Mesendoderm (in vitro differentiated cells): ENCODE results near the gene CTBP1.

Experiments used
- DNase-seq: peaks from one replicate; pipeline ENCODE4 v3.0.0; 2013
- H2AK5ac ChIP-seq: 2 replicates; pipeline ENCODE4 v1.6.1; 2013; ENCODE audit warnings: low read length, inconsistent platforms
- H2BK120ac ChIP-seq: 2 replicates; pipeline ENCODE4 v1.6.1; 2013; ENCODE audit warnings: low read depth, mild to moderate bottlenecking, low read length, moderate library complexity, mixed read lengths
- H2BK15ac ChIP-seq: replicated peaks from 2 replicates; pipeline ENCODE4 v1.6.1; 2013; ENCODE audit warnings: low read depth, mild to moderate bottlenecking, moderate library complexity
- H2BK5ac ChIP-seq: 2 replicates; pipeline ENCODE4 v1.6.1; 2013; ENCODE audit warnings: low read length, inconsistent platforms
- H3K18ac ChIP-seq: 2 replicates; pipeline ENCODE4 v1.6.1; 2013; ENCODE audit warnings: mild to moderate bottlenecking, low read length, mixed read lengths
- H3K23ac ChIP-seq: one replicate; pipeline ENCODE4 v1.6.1; 2013; ENCODE audit warnings: low read length
- H3K27ac ChIP-seq: 2 replicates; pipeline ENCODE4 v1.5.1; 2013; ENCODE audit warnings: low read depth, mild to moderate bottlenecking, inconsistent platforms, low read length, moderate library complexity
- H3K27me3 ChIP-seq: 2 replicates; pipeline ENCODE4 v1.6.1; 2013; ENCODE audit warnings: low read length, control low read depth, mild to moderate bottlenecking, inconsistent platforms; ENCODE audit not compliant: insufficient read depth, poor library complexity
- H3K36me3 ChIP-seq: 2 replicates; pipeline ENCODE4 v1.6.1; 2013; ENCODE audit warnings: low read length, inconsistent platforms; ENCODE audit not compliant: control insufficient read depth, insufficient read depth
- H3K4ac ChIP-seq: one replicate; pipeline ENCODE4 v1.6.1; 2013; ENCODE audit warnings: low read depth, mild to moderate bottlenecking, low read length, moderate library complexity
- H3K4me1 ChIP-seq: 2 replicates; pipeline ENCODE4 v1.6.1; 2013; ENCODE audit warnings: low read depth, low read length, inconsistent platforms; ENCODE audit not compliant: control insufficient read depth
- H3K4me2 ChIP-seq: 2 replicates; pipeline ENCODE4 v1.6.1; 2013; ENCODE audit warnings: low read length
- H3K4me3 ChIP-seq: 2 replicates; pipeline ENCODE4 v1.5.1; 2013; ENCODE audit warnings: mild to moderate bottlenecking, low read length
- H3K56ac ChIP-seq: one replicate; pipeline ENCODE4 v1.6.1; 2013; ENCODE audit warnings: low read length
- H3K79me1 ChIP-seq: 2 replicates; pipeline ENCODE4 v1.6.1; 2013; ENCODE audit warnings: low read length, inconsistent platforms
- H3K79me2 ChIP-seq: 2 replicates; pipeline ENCODE4 v1.6.1; 2013; ENCODE audit warnings: mild to moderate bottlenecking, low read length; ENCODE audit not compliant: control insufficient read depth, insufficient read depth
- H3K9ac ChIP-seq: 2 replicates; pipeline ENCODE4 v1.6.1; 2013; ENCODE audit warnings: low read length, inconsistent platforms
- H4K5ac ChIP-seq: one replicate; pipeline ENCODE4 v1.6.1; 2013; ENCODE audit warnings: low read length
- H4K8ac ChIP-seq: one replicate; pipeline ENCODE4 v1.6.1; 2013; ENCODE audit warnings: low read depth, mild to moderate bottlenecking, control low read depth, low read length, moderate library complexity
- WGBS: extraction: QIAGEN DNeasy Blood & Tissue Kit; methylation state at CpG from one replicate; pipeline ENCODE4 v1.1.7; 2013; ENCODE audit warnings: low lambda C conversion rate, missing lambda C conversion rate; ENCODE audit not compliant: insufficient coverage; ENCODE audit errors: extremely low coverage; 5-methylcytosine and 5-hydroxymethylcytosine counted together

The CTBP1 gene

DNA sequence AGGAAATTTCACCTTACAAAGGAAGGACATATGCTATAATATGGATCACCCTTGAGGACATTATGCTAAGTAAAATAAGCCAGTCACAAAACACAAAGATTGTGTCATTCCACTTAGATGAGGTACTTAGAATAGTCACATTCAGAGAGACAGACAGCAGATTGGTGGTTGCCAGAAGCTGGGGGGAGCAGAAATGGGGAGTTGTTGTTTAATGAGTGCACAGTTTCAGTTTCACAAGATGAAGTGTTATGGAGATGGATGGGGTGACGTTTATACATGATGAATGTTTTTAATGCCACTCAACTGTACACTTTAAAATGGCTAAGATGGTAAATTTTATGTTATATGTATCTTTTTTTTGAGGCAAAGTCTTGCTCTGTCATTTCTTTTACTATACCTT lies 61.7 kb downstream of the CTBP1 start:
- Histone ChIP-seq H3K79me2 (no peaks in the 10 kb centered on the region), H3K4ac (no peak overlapping the region), H2AK5ac (no peak overlapping the region), H4K8ac (no peak overlapping the region), H3K27ac (no peak overlapping the region), H3K23ac (no peak overlapping the region), H2BK120ac (no peak overlapping the region), H3K27me3 (no peaks in the 10 kb centered on the region), H3K36me3 (no peaks in the 10 kb centered on the region), H2BK15ac (no peak overlapping the region), H3K9ac (no peak overlapping the region), H4K5ac (no peak overlapping the region), H3K4me1 (no peaks in the 10 kb centered on the region), H2BK5ac (no peak overlapping the region), H3K18ac (no peak overlapping the region), H3K4me2 (no peak overlapping the region), H3K79me1 (no peaks in the 10 kb centered on the region), H3K4me3 (no peak overlapping the region), H3K56ac (no peak overlapping the region)
- DNase-seq = no peak
- WGBS = no CpG with 5 or more reads among the region's 1 CpG

DNA sequence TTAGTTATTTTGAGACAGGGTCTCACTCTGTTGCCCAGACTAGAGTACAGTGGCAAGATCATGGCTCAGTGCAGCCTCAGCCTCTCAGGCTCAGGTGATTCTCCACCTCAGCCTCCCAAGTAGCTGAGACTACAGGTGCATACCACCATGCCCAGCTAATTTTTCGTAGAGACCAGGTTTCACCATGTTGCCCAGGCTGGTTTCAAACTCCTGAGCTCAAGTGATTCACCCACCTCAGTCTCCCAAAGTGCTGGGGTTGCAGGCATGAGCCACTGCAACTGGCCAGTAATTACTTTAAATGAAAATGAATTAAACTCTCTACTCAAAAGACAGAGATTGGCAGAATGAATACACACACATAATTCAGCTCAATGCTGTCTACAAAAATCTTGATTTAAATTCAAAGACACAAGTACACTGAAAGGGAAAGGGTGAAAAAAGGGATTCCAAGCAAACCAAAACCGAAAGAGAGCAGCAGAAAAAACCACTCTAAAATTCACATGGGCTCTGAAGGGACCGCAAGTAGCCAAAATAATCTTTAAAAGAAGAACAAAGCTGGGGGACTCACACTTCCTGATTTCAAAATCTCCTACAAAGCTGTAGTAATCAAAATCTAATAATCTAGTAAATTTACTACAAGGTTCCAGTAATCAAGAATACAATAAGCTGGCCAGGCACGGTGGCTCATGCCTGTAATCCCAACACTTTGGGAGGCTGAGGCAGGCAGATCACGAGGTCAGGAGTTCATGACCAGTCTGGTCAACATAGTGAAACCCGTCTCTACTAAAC lies 64.8 kb downstream of the CTBP1 start:
- Histone ChIP-seq H3K4ac (no peak overlapping the region), H2AK5ac (no peak overlapping the region), H3K79me2 (no peaks in the 10 kb centered on the region), H3K27me3 (no peaks in the 10 kb centered on the region), H4K5ac (no peak overlapping the region), H2BK5ac (no peak overlapping the region), H3K4me2 (no peak overlapping the region), H3K4me3 (no peak overlapping the region), H3K36me3 (no peaks in the 10 kb centered on the region), H2BK15ac (no peak overlapping the region), H4K8ac (no peak overlapping the region), H3K9ac (no peak overlapping the region), H3K56ac (no peak overlapping the region), H2BK120ac (no peak overlapping the region), H3K18ac (no peak overlapping the region), H3K23ac (no peak overlapping the region), H3K4me1 (no peaks in the 10 kb centered on the region), H3K27ac (no peak overlapping the region), H3K79me1 (no peaks in the 10 kb centered on the region)
- no peak for DNase-seq
- no CpG with 5 or more reads among the region's 6 CpGs for WGBS

DNA sequence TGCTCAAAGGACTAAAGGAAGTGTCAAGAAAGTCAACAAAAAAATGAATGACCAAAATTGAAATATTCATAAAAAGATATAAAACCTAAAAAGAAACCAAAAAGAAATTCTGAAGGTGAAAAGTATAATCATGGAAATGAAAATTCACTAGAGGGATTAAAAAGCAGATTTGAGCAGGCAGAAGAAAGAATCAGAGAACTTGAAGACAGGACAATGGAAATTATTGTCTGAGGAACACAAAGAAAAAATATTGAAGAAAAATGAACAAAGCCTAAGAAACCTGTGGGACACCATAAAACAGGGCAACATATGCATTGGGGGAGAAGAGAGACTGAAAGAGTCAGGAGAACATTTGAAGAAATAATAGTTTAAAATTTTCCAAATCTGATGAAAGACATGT lies 66.6 kb downstream of the CTBP1 start:
- Histone ChIP-seq H4K5ac (no peak overlapping the region), H2BK120ac (no peak overlapping the region), H3K18ac (no peak overlapping the region), H3K9ac (no peak overlapping the region), H2AK5ac (no peak overlapping the region), H3K27me3 (no peaks in the 10 kb centered on the region), H4K8ac (no peak overlapping the region), H3K4me3 (no peak overlapping the region), H3K56ac (no peak overlapping the region), H2BK15ac (no peak overlapping the region), H3K4me2 (no peak overlapping the region), H3K79me1 (no peaks in the 10 kb centered on the region), H3K36me3 (no peaks in the 10 kb centered on the region), H2BK5ac (no peak overlapping the region), H3K4me1 (no peaks in the 10 kb centered on the region), H3K4ac (no peak overlapping the region), H3K27ac (no peak overlapping the region), H3K23ac (no peak overlapping the region), H3K79me2 (no peaks in the 10 kb centered on the region)
- DNase-seq = no peak

DNA sequence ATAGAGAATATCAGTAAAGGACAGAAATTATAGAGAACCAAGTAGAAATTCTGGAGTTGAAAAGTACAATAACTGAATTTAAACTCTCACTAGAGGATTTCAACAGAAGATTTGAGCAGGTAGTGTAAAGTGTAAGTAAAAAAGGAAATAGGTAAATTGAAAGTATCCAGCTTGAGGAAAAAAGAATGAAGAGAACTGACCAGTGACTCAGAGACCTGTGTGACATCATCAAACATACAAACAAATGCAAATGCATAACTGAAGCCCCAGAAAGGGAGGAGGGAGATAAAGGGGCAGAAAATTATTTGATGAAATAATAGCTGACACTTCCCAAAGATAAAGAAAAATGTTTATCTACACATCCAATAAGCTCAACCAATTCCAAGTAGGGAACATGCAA lies 68.3 kb downstream of the CTBP1 start:
- no peak overlapping the region for H4K8ac ChIP-seq

DNA sequence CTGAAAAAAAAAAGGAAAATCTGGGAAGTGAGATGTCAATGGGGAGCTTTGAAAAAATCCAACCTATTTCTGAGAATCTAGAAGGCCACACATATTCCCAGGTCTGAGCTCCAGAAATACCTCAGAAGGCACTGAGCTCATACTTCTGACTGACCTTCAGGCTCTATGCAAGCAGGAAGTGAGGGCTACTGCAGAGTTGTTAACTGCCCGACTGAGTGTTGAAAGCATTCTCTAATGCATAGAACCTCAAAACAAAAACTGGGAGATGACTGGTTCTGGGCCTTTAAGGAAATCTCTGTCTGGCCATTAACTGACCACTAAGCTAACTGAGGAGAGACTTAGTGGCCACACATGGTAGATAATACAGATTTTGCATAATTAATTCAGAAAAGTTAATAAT lies 69.0 kb downstream of the CTBP1 start:
- H3K4me2 ChIP-seq = no peak overlapping the region
- H4K8ac ChIP-seq = no peak overlapping the region
- no peaks in the 10 kb centered on the region for H3K27me3 ChIP-seq
- H2BK5ac ChIP-seq = no peak overlapping the region
- no peak overlapping the region for H3K18ac ChIP-seq
- no peaks in the 10 kb centered on the region for H3K79me2 ChIP-seq
- no peak overlapping the region for H3K4me3 ChIP-seq
- no peaks in the 10 kb centered on the region for H3K79me1 ChIP-seq
- no peak overlapping the region for H3K56ac ChIP-seq
- no peak overlapping the region for H3K23ac ChIP-seq
- H3K27ac ChIP-seq = no peak overlapping the region
- no peak overlapping the region for H3K4ac ChIP-seq
- H2BK15ac ChIP-seq = no peak overlapping the region
- DNase-seq = no peak
- no peak overlapping the region for H3K9ac ChIP-seq
- H2AK5ac ChIP-seq = no peak overlapping the region
- H2BK120ac ChIP-seq = no peak overlapping the region
- no peak overlapping the region for H4K5ac ChIP-seq
- WGBS = no CpG with 5 or more reads among the region's 1 CpG
- no peaks in the 10 kb centered on the region for H3K36me3 ChIP-seq
- H3K4me1 ChIP-seq = no peaks in the 10 kb centered on the region

More for the DNA sequence above, 68.3 kb downstream of the CTBP1 start:
- Histone ChIP-seq H3K27me3 (no peaks in the 10 kb centered on the region), H3K4me2 (no peak overlapping the region), H3K56ac (no peak overlapping the region), H3K36me3 (no peaks in the 10 kb centered on the region), H3K27ac (no peak overlapping the region), H3K4me3 (no peak overlapping the region), H2AK5ac (no peak overlapping the region), H3K79me2 (no peaks in the 10 kb centered on the region), H3K23ac (no peak overlapping the region), H3K4ac (no peak overlapping the region), H4K5ac (no peak overlapping the region), H2BK15ac (no peak overlapping the region), H2BK5ac (no peak overlapping the region), H3K79me1 (no peaks in the 10 kb centered on the region), H3K4me1 (no peaks in the 10 kb centered on the region), H3K9ac (no peak overlapping the region), H3K18ac (no peak overlapping the region), H2BK120ac (no peak overlapping the region)
- DNase-seq = no peak

DNA sequence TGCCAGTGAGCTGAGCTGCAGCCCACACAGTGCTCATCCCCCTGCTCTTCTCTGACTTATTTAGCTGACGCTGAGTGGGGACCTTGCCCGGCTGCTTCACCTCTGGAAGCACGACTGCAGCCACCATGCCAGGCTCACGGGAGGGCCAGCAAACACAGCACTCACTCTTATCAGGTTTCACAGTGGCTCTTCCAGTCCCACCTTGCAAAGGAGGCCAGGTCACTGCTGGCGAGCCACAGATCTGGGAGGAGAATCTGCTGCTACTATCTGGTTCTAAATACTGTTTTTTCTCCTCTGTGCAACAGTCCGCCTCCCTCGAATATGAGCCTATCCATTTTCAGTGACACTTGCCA lies 69.9 kb downstream of the CTBP1 start:
- Histone ChIP-seq H3K23ac (no peak overlapping the region), H3K27ac (no peak overlapping the region), H4K5ac (no peak overlapping the region), H3K56ac (no peak overlapping the region), H3K4me2 (no peak overlapping the region), H3K18ac (no peak overlapping the region), H3K27me3 (no peaks in the 10 kb centered on the region), H2AK5ac (no peak overlapping the region), H3K9ac (no peak overlapping the region), H2BK5ac (no peak overlapping the region), H3K79me2 (no peaks in the 10 kb centered on the region), H4K8ac (no peak overlapping the region), H2BK15ac (no peak overlapping the region), H2BK120ac (no peak overlapping the region), H3K36me3 (no peaks in the 10 kb centered on the region), H3K79me1 (no peaks in the 10 kb centered on the region), H3K4ac (no peak overlapping the region), H3K4me3 (no peak overlapping the region), H3K4me1 (no peaks in the 10 kb centered on the region)
- no CpG with 5 or more reads among the region's 7 CpGs for WGBS
- DNase-seq = no peak
